Measurements from ENCODE around the gene CELA2B. TPM values are rescaled to one million over a fixed set of nuclear protein-coding genes. Genes with fewer than 3 reads are reported as not detected.
"Not testable (repeated sequence)": the region's sequence is repeated elsewhere in the genome, so short reads cannot be mapped to it uniquely, and the experiment has no call there.

The CELA2B gene
- total and polyA plus RNA-seq, 4 donors = 0.45 to 0.77 (median 0.57) TPM; not detected in 1

GRCh38 chr1:15459771-15460707 is 15.9 kb upstream of the CELA2B start:
- H3K9me3 ChIP-seq (ENCODE audit: control insufficient read depth, low read length) = no peaks in the 10 kb centered on the region
- no peak for ATAC-seq (ENCODE audit: low FRiP score)
- H3K4me1 ChIP-seq (ENCODE audit: control insufficient read depth in 1 of 2, insufficient read depth in 2 of 2, low read length in 2 of 2) = no peaks in the 10 kb centered on the region
- H3K27me3 ChIP-seq (ENCODE audit: control insufficient read depth in 1 of 2, insufficient read depth in 2 of 2, low read length in 1 of 2) = no peaks in the 10 kb centered on the region
- intact Hi-C loops (cut with DNase I) = no loop called here
- no peak for DNase-seq
- H3K36me3 ChIP-seq (ENCODE audit: control insufficient read depth in 1 of 2, insufficient read depth in 2 of 2, low read length in 1 of 2) = no peaks in the 10 kb centered on the region
- no peak overlapping the region for H3K27ac ChIP-seq (ENCODE audit: low read depth in 1 of 2, low read length in 2 of 2)
- H3K4me3 ChIP-seq (ENCODE audit: low read length in 2 of 2) = no peak overlapping the region
- WGBS, 2 donors = 38 to 40% methylated on average over 10 of the region's 10 CpGs

- ATAC-seq (ENCODE audit: low FRiP score) = no peak
- 88 to 90% methylated on average over 9 of the region's 9 CpGs for WGBS, 2 donors
- Histone ChIP-seq H3K9me3 (ENCODE audit: control insufficient read depth, low read length) (no peaks in the 10 kb centered on the region), H3K27ac (ENCODE audit: low read depth in 1 of 2, low read length in 2 of 2) (no peak overlapping the region), H3K27me3 (ENCODE audit: control insufficient read depth in 1 of 2, insufficient read depth in 2 of 2, low read length in 1 of 2) (no peaks in the 10 kb centered on the region), H3K36me3 (ENCODE audit: control insufficient read depth in 1 of 2, insufficient read depth in 2 of 2, low read length in 1 of 2) (no peaks in the 10 kb centered on the region), H3K4me1 (ENCODE audit: control insufficient read depth in 1 of 2, insufficient read depth in 2 of 2, low read length in 2 of 2) (no peaks in the 10 kb centered on the region), H3K4me3 (ENCODE audit: low read length in 2 of 2) (no peak overlapping the region)
- DNase-seq = no peak
- intact Hi-C loops (cut with DNase I) = no loop called here
Observed at GRCh38 chr1:15460708-15461095, 15.2 kb upstream of the CELA2B start.

- H3K4me3 ChIP-seq (ENCODE audit: low read length in 2 of 2); H3K27me3 ChIP-seq (ENCODE audit: control insufficient read depth in 1 of 2, insufficient read depth in 2 of 2, low read length in 1 of 2); H3K27ac ChIP-seq (ENCODE audit: low read depth in 1 of 2, low read length in 2 of 2); H3K9me3 ChIP-seq (ENCODE audit: control insufficient read depth, low read length); intact Hi-C loops (cut with DNase I); H3K4me1 ChIP-seq (ENCODE audit: control insufficient read depth in 1 of 2, insufficient read depth in 2 of 2, low read length in 2 of 2); DNase-seq; ATAC-seq (ENCODE audit: low FRiP score); H3K36me3 ChIP-seq (ENCODE audit: control insufficient read depth in 1 of 2, insufficient read depth in 2 of 2, low read length in 1 of 2): not testable (repeated sequence)
- WGBS, 2 donors = 79 to 81% methylated on average over 12 to 14 of the region's 15 CpGs
Observed at GRCh38 chr1:15463064-15463800, 12.7 kb upstream of the CELA2B start.

GRCh38 chr1:15463926-15464322 is 12.0 kb upstream of the CELA2B start:
- intact Hi-C loops (cut with DNase I); H3K27ac ChIP-seq (ENCODE audit: low read depth in 1 of 2, low read length in 2 of 2); H3K36me3 ChIP-seq (ENCODE audit: control insufficient read depth in 1 of 2, insufficient read depth in 2 of 2, low read length in 1 of 2); H3K27me3 ChIP-seq (ENCODE audit: control insufficient read depth in 1 of 2, insufficient read depth in 2 of 2, low read length in 1 of 2); ATAC-seq (ENCODE audit: low FRiP score); H3K9me3 ChIP-seq (ENCODE audit: control insufficient read depth, low read length); H3K4me3 ChIP-seq (ENCODE audit: low read length in 2 of 2); DNase-seq; H3K4me1 ChIP-seq (ENCODE audit: control insufficient read depth in 1 of 2, insufficient read depth in 2 of 2, low read length in 2 of 2): not testable (repeated sequence)
- 92 to 93% methylated on average over 5 of the region's 5 CpGs for WGBS, 2 donors

GRCh38 chr1:15465674-15466073 is 10.2 kb upstream of the CELA2B start:
- H3K4me3 ChIP-seq (ENCODE audit: low read length in 2 of 2) = no peak overlapping the region
- no peak overlapping the region for H3K27ac ChIP-seq (ENCODE audit: low read depth in 1 of 2, low read length in 2 of 2)
- DNase-seq = no peak
- intact Hi-C loops (cut with DNase I) = no loop called here
- no peaks in the 10 kb centered on the region for H3K36me3 ChIP-seq (ENCODE audit: control insufficient read depth in 1 of 2, insufficient read depth in 2 of 2, low read length in 1 of 2)
- H3K4me1 ChIP-seq (ENCODE audit: control insufficient read depth in 1 of 2, insufficient read depth in 2 of 2, low read length in 2 of 2) = no peaks in the 10 kb centered on the region
- ATAC-seq (ENCODE audit: low FRiP score) = no peak
- H3K27me3 ChIP-seq (ENCODE audit: control insufficient read depth in 1 of 2, insufficient read depth in 2 of 2, low read length in 1 of 2) = no peaks in the 10 kb centered on the region
- H3K9me3 ChIP-seq (ENCODE audit: control insufficient read depth, low read length) = no peaks in the 10 kb centered on the region
- WGBS, 2 donors = 79 to 81% methylated on average over 7 of the region's 7 CpGs

- H3K4me1 ChIP-seq (ENCODE audit: control insufficient read depth in 1 of 2, insufficient read depth in 2 of 2, low read length in 2 of 2); H3K9me3 ChIP-seq (ENCODE audit: control insufficient read depth, low read length); ATAC-seq (ENCODE audit: low FRiP score); H3K27ac ChIP-seq (ENCODE audit: low read depth in 1 of 2, low read length in 2 of 2); H3K27me3 ChIP-seq (ENCODE audit: control insufficient read depth in 1 of 2, insufficient read depth in 2 of 2, low read length in 1 of 2); H3K36me3 ChIP-seq (ENCODE audit: control insufficient read depth in 1 of 2, insufficient read depth in 2 of 2, low read length in 1 of 2); DNase-seq; H3K4me3 ChIP-seq (ENCODE audit: low read length in 2 of 2); intact Hi-C loops (cut with DNase I): not testable (repeated sequence)
- 92 to 95% methylated on average over 22 of the region's 22 CpGs for WGBS, 2 donors
Observed at GRCh38 chr1:15466955-15467625, 8.8 kb upstream of the CELA2B start.

- no peak overlapping the region for H3K27ac ChIP-seq (ENCODE audit: low read depth in 1 of 2, low read length in 2 of 2)
- H3K4me1 ChIP-seq (ENCODE audit: control insufficient read depth in 1 of 2, insufficient read depth in 2 of 2, low read length in 2 of 2) = no peaks in the 10 kb centered on the region
- no peaks in the 10 kb centered on the region for H3K9me3 ChIP-seq (ENCODE audit: control insufficient read depth, low read length)
- H3K36me3 ChIP-seq (ENCODE audit: control insufficient read depth in 1 of 2, insufficient read depth in 2 of 2, low read length in 1 of 2) = no peaks in the 10 kb centered on the region
- ATAC-seq (ENCODE audit: low FRiP score) = no peak
- H3K4me3 ChIP-seq (ENCODE audit: low read length in 2 of 2) = no peak overlapping the region
- intact Hi-C loops (cut with DNase I) = no loop called here
- H3K27me3 ChIP-seq (ENCODE audit: control insufficient read depth in 1 of 2, insufficient read depth in 2 of 2, low read length in 1 of 2) = no peaks in the 10 kb centered on the region
- DNase-seq = no peak
Observed at GRCh38 chr1:15468145-15468544, 7.8 kb upstream of the CELA2B start.

GRCh38 chr1:15469361-15469760 is 6.5 kb upstream of the CELA2B start:
- Histone ChIP-seq H3K27me3 (ENCODE audit: control insufficient read depth in 1 of 2, insufficient read depth in 2 of 2, low read length in 1 of 2) (no peaks in the 10 kb centered on the region), H3K4me3 (ENCODE audit: low read length in 2 of 2) (no peak overlapping the region), H3K36me3 (ENCODE audit: control insufficient read depth in 1 of 2, insufficient read depth in 2 of 2, low read length in 1 of 2) (no peaks in the 10 kb centered on the region), H3K9me3 (ENCODE audit: control insufficient read depth, low read length) (no peaks in the 10 kb centered on the region), H3K4me1 (ENCODE audit: control insufficient read depth in 1 of 2, insufficient read depth in 2 of 2, low read length in 2 of 2) (no peaks in the 10 kb centered on the region), H3K27ac (ENCODE audit: low read depth in 1 of 2, low read length in 2 of 2) (no peak overlapping the region)
- intact Hi-C loops (cut with DNase I) = no loop called here
- no peak for ATAC-seq (ENCODE audit: low FRiP score)
- no peak for DNase-seq
- 44 to 47% methylated on average over 3 of the region's 3 CpGs for WGBS, 2 donors

All from aorta (tissue), 5 donors.